Aorta (tissue), 5 donors: Measurements from ENCODE around the gene SLC35G3. TPM values are rescaled to one million over a fixed set of nuclear protein-coding genes. Genes with fewer than 3 reads are reported as not detected.
"Not testable (repeated sequence)": the region's sequence is repeated elsewhere in the genome, so short reads cannot be mapped to it uniquely, and the experiment has no call there.

Experiments
- ATAC-seq: fragments of 200-7000 bp; cut with Tn5 transposase; one replicate; pipeline ENCODE4 v1.9.1; 2022; ENCODE audit warnings: moderate library complexity; ENCODE audit not compliant: low FRiP score
- DNase-seq, 2 donors: peaks; one replicate each; pipeline ENCODE4 v3.0.0-alpha.2; 2020
- H3K27ac ChIP-seq, 2 donors: one replicate each; pipeline ENCODE4 v1.5.1; 2013; ENCODE audit warnings: low read length in 2 of 2, mild to moderate bottlenecking in 2 of 2, moderate library complexity in 2 of 2, control low read depth in 1 of 2, inconsistent platforms in 1 of 2, low read depth in 1 of 2
- H3K27me3 ChIP-seq, 2 donors: one replicate each; pipeline ENCODE4 v1.6.1; 2013; ENCODE audit warnings: control low read depth in 1 of 2, low read length in 1 of 2, mild to moderate bottlenecking in 1 of 2, moderate library complexity in 1 of 2; ENCODE audit not compliant: insufficient read depth in 2 of 2, control insufficient read depth in 1 of 2
- H3K36me3 ChIP-seq, 2 donors: one replicate each; pipeline ENCODE4 v1.6.1; 2013; ENCODE audit warnings: control low read depth in 1 of 2, low read length in 1 of 2, mild to moderate bottlenecking in 1 of 2; ENCODE audit not compliant: insufficient read depth in 2 of 2, control insufficient read depth in 1 of 2
- H3K4me1 ChIP-seq, 2 donors: one replicate each; pipeline ENCODE4 v1.6.1; 2013; ENCODE audit warnings: low read length in 2 of 2, control low read depth in 1 of 2, mild to moderate bottlenecking in 1 of 2, moderate library complexity in 1 of 2; ENCODE audit not compliant: insufficient read depth in 2 of 2, control insufficient read depth in 1 of 2
- H3K4me3 ChIP-seq, 2 donors: one replicate each; pipeline ENCODE4 v1.5.1; 2013; ENCODE audit warnings: low read length in 2 of 2, control low read depth in 1 of 2, mild to moderate bottlenecking in 1 of 2
- H3K9me3 ChIP-seq: one replicate; pipeline ENCODE4 v1.6.1; 2013; ENCODE audit warnings: mild to moderate bottlenecking, low read length; ENCODE audit not compliant: control insufficient read depth
- WGBS, 2 donors: extraction: QIAGEN DNeasy Blood & Tissue Kit; methylation state at CpG; one replicate each; pipeline ENCODE4 v1.1.7; 2013; 5-methylcytosine and 5-hydroxymethylcytosine counted together
- intact Hi-C, 2 donors: fragments of 100-400 bp; cut with DNase I; formaldehyde crosslinking; loops; one replicate each; pipeline versions ENCODE4 v1.14.2 to v1.15.0; 2022
- polyA plus RNA-seq, 2 donors: library from polyadenylated mRNA; stranded (reverse); fragments of 200-250 nt; gene quantifications; one replicate each; pipeline ENCODE4 v1.2.3, GENCODE V29; 2013
- total RNA-seq, 2 donors: library from RNA; stranded (reverse); fragmentation: NEBNext Ultra II Directional; extraction: Animal tissue kit (Norgen Biotek cat#: 25700); gene quantifications; one replicate each; pipeline ENCODE4 v1.2.1, GENCODE V29; 2021
- donor health status: healthy with polysubstance abuse.
- donor health status: Bipolar disorder and iron deficiency.
- donor health status: DM: no; HTN: no; CAD: no.
- donor health status: DM: no; HTN: no; CAD: no.
- donor health status: DM: yes; HTN: yes; CAD: no.

Gene SLC35G3
- total and polyA plus RNA-seq, 4 donors, result not detected

GRCh38 chr17:35236821-35237220 lies 42.6 kb upstream of the SLC35G3 start:
- 63 to 75% methylated on average over 5 of the region's 5 CpGs for WGBS, 2 donors
- no peak for DNase-seq
- Histone ChIP-seq H3K27me3 (peaks cover 0 to 2% of the 10 kb centered on the region in 2 donors), H3K36me3 (no peaks in the 10 kb centered on the region), H3K4me3 (no peak overlapping the region), H3K9me3 (peaks cover 4% of the 10 kb centered on the region), H3K4me1 (no peaks in the 10 kb centered on the region), H3K27ac (no peak overlapping the region)
- no peak for ATAC-seq
- intact Hi-C loops, result no loop called here

- ATAC-seq (no peak), DNase-seq (no peak)
- Histone ChIP-seq H3K4me3 (no peak overlapping the region), H3K27ac (no peak overlapping the region), H3K36me3 (no peaks in the 10 kb centered on the region), H3K27me3 (peaks cover 0 to 2% of the 10 kb centered on the region in 2 donors), H3K4me1 (no peaks in the 10 kb centered on the region), H3K9me3 (peaks cover 4% of the 10 kb centered on the region)
- intact Hi-C loops, result no loop called here
- WGBS, 2 donors, result 41 to 48% methylated on average over 2 of the region's 2 CpGs
These were observed 41.7 kb upstream of the SLC35G3 start for GRCh38 chr17:35235917-35236316.

- DNase-seq (no peak), ATAC-seq (no peak)
- Histone ChIP-seq H3K4me1 (no peaks in the 10 kb centered on the region), H3K27ac (no peak overlapping the region), H3K36me3 (no peaks in the 10 kb centered on the region), H3K4me3 (no peak overlapping the region), H3K9me3 (peaks cover 4% of the 10 kb centered on the region), H3K27me3 (peaks cover 0 to 2% of the 10 kb centered on the region in 2 donors)
- 84 to 88% methylated on average over 3 of the region's 3 CpGs for WGBS, 2 donors
- intact Hi-C loops, result no loop called here
These were observed 41.1 kb upstream of the SLC35G3 start for GRCh38 chr17:35235289-35235688.

GRCh38 chr17:35234315-35234714 lies 40.1 kb upstream of the SLC35G3 start:
- H3K36me3 ChIP-seq, DNase-seq, H3K9me3 ChIP-seq, H3K4me1 ChIP-seq, H3K4me3 ChIP-seq, H3K27ac ChIP-seq, intact Hi-C loops, H3K27me3 ChIP-seq, ATAC-seq: not testable (repeated sequence)
- 74 to 81% methylated on average over 4 of the region's 4 CpGs for WGBS, 2 donors

GRCh38 chr17:35229638-35230037 lies 35.4 kb upstream of the SLC35G3 start:
- Histone ChIP-seq H3K4me3 (no peak overlapping the region), H3K27ac (no peak overlapping the region), H3K4me1 (no peaks in the 10 kb centered on the region), H3K36me3 (no peaks in the 10 kb centered on the region), H3K9me3 (peaks cover 3% of the 10 kb centered on the region), H3K27me3 (peaks cover 0 to 2% of the 10 kb centered on the region in 2 donors)
- DNase-seq (no peak), ATAC-seq (no peak)
- 67 to 76% methylated on average over 1 of the region's 1 CpG for WGBS, 2 donors
- intact Hi-C loops, result loop anchor here in 1 of 2 donors (10.0 kb wide), 1 partner anchor 45 kb away; no protein-coding TSS in a partner anchor

GRCh38 chr17:35227546-35227945 lies 33.4 kb upstream of the SLC35G3 start:
- peaks cover 1% of the 10 kb centered on the region for H3K9me3 ChIP-seq
- no peaks in the 10 kb centered on the region for H3K27me3 ChIP-seq
- H3K4me1 ChIP-seq, result no peaks in the 10 kb centered on the region
- no peak overlapping the region for H3K4me3 ChIP-seq
- ATAC-seq (no peak), DNase-seq (no peak)
- no peaks in the 10 kb centered on the region for H3K36me3 ChIP-seq
- no peak overlapping the region for H3K27ac ChIP-seq
- WGBS, 2 donors, result 75 to 89% methylated on average over 2 of the region's 2 CpGs
- intact Hi-C loops, result loop anchor here in 1 of 2 donors (10.0 kb wide), 1 partner anchor 47 kb away; no protein-coding TSS in a partner anchor

- ATAC-seq (no peak), DNase-seq (no peak)
- peaks cover 4% of the 10 kb centered on the region for H3K9me3 ChIP-seq
- no peak overlapping the region for H3K4me3 ChIP-seq
- H3K36me3 ChIP-seq, result no peaks in the 10 kb centered on the region
- no peaks in the 10 kb centered on the region for H3K4me1 ChIP-seq
- no peaks in the 10 kb centered on the region for H3K27me3 ChIP-seq
- intact Hi-C loops, result loop anchor here in 1 of 2 donors (10.0 kb wide), 1 partner anchor 50 kb away; no protein-coding TSS in a partner anchor
- 31 to 41% methylated on average over 1 of the region's 1 CpG for WGBS, 2 donors
- H3K27ac ChIP-seq, result no peak overlapping the region
These were observed 30.2 kb upstream of the SLC35G3 start for GRCh38 chr17:35224436-35224835.

GRCh38 chr17:35222452-35222851 lies 28.3 kb upstream of the SLC35G3 start:
- no peak for DNase-seq
- Histone ChIP-seq H3K36me3 (no peaks in the 10 kb centered on the region), H3K27ac (no peak overlapping the region), H3K27me3 (no peaks in the 10 kb centered on the region), H3K4me3 (no peak overlapping the region), H3K4me1 (no peaks in the 10 kb centered on the region), H3K9me3 (peaks cover 4% of the 10 kb centered on the region)
- WGBS, 2 donors, result 94 to 95% methylated on average over 2 of the region's 2 CpGs
- no peak for ATAC-seq
- intact Hi-C loops, result loop anchor here in 1 of 2 donors (10.0 kb wide), 1 partner anchor 52 kb away; no protein-coding TSS in a partner anchor

GRCh38 chr17:35218915-35219314 lies 24.7 kb upstream of the SLC35G3 start:
- no peak for ATAC-seq

More at GRCh38 chr17:35218915-35219314, 24.7 kb upstream of the SLC35G3 start:
- H3K36me3 ChIP-seq, result no peaks in the 10 kb centered on the region
- intact Hi-C loops, result no loop called here
- peaks cover 4% of the 10 kb centered on the region for H3K9me3 ChIP-seq
- H3K27me3 ChIP-seq, result no peaks in the 10 kb centered on the region
- H3K4me1 ChIP-seq, result no peaks in the 10 kb centered on the region
- no peak overlapping the region for H3K4me3 ChIP-seq
- WGBS, 2 donors, result 35 to 46% methylated on average over 2 of the region's 2 CpGs
- H3K27ac ChIP-seq, result no peak overlapping the region
- no peak for DNase-seq
